ENCODE results near the gene MAP1A.
"Not testable (repeated sequence)": the region's sequence is repeated elsewhere in the genome, so short reads cannot be mapped to it uniquely, and the experiment has no call there.

The MAP1A gene

GRCh38 chr15:43528542-43529007, 11.2 kb downstream of the MAP1A start:
- DNase-seq (ENCODE audit: low read depth in 2 of 3, low spot score in 1 of 3), result no peak

- DNase-seq (ENCODE audit: low read depth in 2 of 3, low spot score in 1 of 3), result no peak
Observed at GRCh38 chr15:43529141-43529540, 11.7 kb downstream of the MAP1A start.

GRCh38 chr15:43529587-43530345, 12.4 kb downstream of the MAP1A start:
- no peak for DNase-seq (ENCODE audit: low read depth in 2 of 3, low spot score in 1 of 3)

GRCh38 chr15:43531018-43531670, 13.7 kb downstream of the MAP1A start:
- DNase-seq (ENCODE audit: low read depth in 2 of 3, low spot score in 1 of 3), result no peak

GRCh38 chr15:43532826-43533225, 15.4 kb downstream of the MAP1A start:
- not testable (repeated sequence) for DNase-seq (ENCODE audit: low read depth in 2 of 3, low spot score in 1 of 3)

- DNase-seq (ENCODE audit: low read depth in 2 of 3, low spot score in 1 of 3), result no peak
Observed at GRCh38 chr15:43534897-43535296, 17.5 kb downstream of the MAP1A start.

- DNase-seq (ENCODE audit: low read depth in 2 of 3, low spot score in 1 of 3), result no peak
Observed at GRCh38 chr15:43538091-43538490, 20.7 kb downstream of the MAP1A start.

GRCh38 chr15:43541785-43542184, 24.4 kb downstream of the MAP1A start:
- no peak for DNase-seq (ENCODE audit: low read depth in 2 of 3, low spot score in 1 of 3)

- no peak for DNase-seq (ENCODE audit: low read depth in 2 of 3, low spot score in 1 of 3)
Observed at GRCh38 chr15:43544266-43544665, 26.9 kb downstream of the MAP1A start.

- no peak for DNase-seq (ENCODE audit: low read depth in 2 of 3, low spot score in 1 of 3)
Observed at GRCh38 chr15:43545426-43545825, 28.0 kb downstream of the MAP1A start.

GRCh38 chr15:43547539-43547938, 30.1 kb downstream of the MAP1A start:
- no peak for DNase-seq (ENCODE audit: low read depth in 2 of 3, low spot score in 1 of 3)

GRCh38 chr15:43550527-43551363, 33.3 kb downstream of the MAP1A start:
- no peak for DNase-seq (ENCODE audit: low read depth in 2 of 3, low spot score in 1 of 3)

GRCh38 chr15:43552256-43552655, 34.8 kb downstream of the MAP1A start:
- no peak for DNase-seq (ENCODE audit: low read depth in 2 of 3, low spot score in 1 of 3)

GRCh38 chr15:43552986-43553385, 35.6 kb downstream of the MAP1A start:
- DNase-seq (ENCODE audit: low read depth in 2 of 3, low spot score in 1 of 3), result no peak

GRCh38 chr15:43562753-43563152, 45.3 kb downstream of the MAP1A start:
- DNase-seq (ENCODE audit: low read depth in 2 of 3, low spot score in 1 of 3), result not testable (repeated sequence)

- not testable (repeated sequence) for DNase-seq (ENCODE audit: low read depth in 2 of 3, low spot score in 1 of 3)
Observed at GRCh38 chr15:43563793-43564192, 46.4 kb downstream of the MAP1A start.

- DNase-seq (ENCODE audit: low read depth in 2 of 3, low spot score in 1 of 3), result not testable (repeated sequence)
Observed at GRCh38 chr15:43566615-43567014, 49.2 kb downstream of the MAP1A start.

- not testable (repeated sequence) for DNase-seq (ENCODE audit: low read depth in 2 of 3, low spot score in 1 of 3)
Observed at GRCh38 chr15:43574607-43575006, 57.2 kb downstream of the MAP1A start.
